K562 (cell line): ENCODE results near the gene HBB. TPM values are rescaled to one million over a fixed set of nuclear protein-coding genes. Genes with fewer than 3 reads are reported as not detected.

Experiments
- ATAC-seq: fragments of 200-7000 bp; cut with Tn5 transposase; 3 replicates; pipeline ENCODE4 v1.9.1; 2020; ENCODE audit warnings: moderate library complexity
- BruUV-seq: library from RNA; stranded (reverse); fragments of 400-500 nt; replicated peaks from 2 replicates; lab custom pipeline; 2021; lab: Mats Ljungman, UMichigan
- CTCF ChIA-PET: fragments of 300-600 bp; formaldehyde crosslinking; extraction: SDS; loops from one replicate; lab custom pipeline; 2021; ENCODE audit warnings: low intra/inter-chr PET ratio; lab: Yijun Ruan, JAX
- POLR2A ChIA-PET: fragments of 300-600, 350-650 bp; sonication (Branson Sonifier 250); formaldehyde crosslinking; extraction: SDS; loops from one replicate; lab custom pipeline; 2021; ENCODE audit warnings: antibody characterized with exemption, inconsistent platforms; lab: Yijun Ruan, JAX
- DNase-seq, 4 experiments: peaks; one replicate each; pipeline versions ENCODE4 v3.0.0 to v3.0.0-alpha.2; 2011 to 2018; ENCODE audit warnings: low spot score in 3 of 4, mixed read lengths in 3 of 4; ENCODE audit errors: extremely low read depth in 1 of 4
- FAIRE-seq: peaks from 2 replicates; lab custom pipeline; 2011; peaks lifted over from hg19 to GRCh38; lab: Jason Lieb, UNC
- H2AFZ ChIP-seq: 2 replicates; pipeline ENCODE4 v1.6.0; 2011; ENCODE audit warnings: low read depth, low read length, control low read depth, inconsistent platforms
- H3K27ac ChIP-seq: fragments of 200-600 bp; 3 replicates; pipeline ENCODE4 v1.8.0; 2011; ENCODE audit warnings: low read depth, mild to moderate bottlenecking, control low read depth, inconsistent platforms, low read length, moderate library complexity, mixed read lengths; ENCODE audit errors: extremely low read depth
- H3K27me3 ChIP-seq, 2 experiments: fragments of 300-600 bp in 1 of 2; 2 replicates in 1 of 2; 3 replicates in 1 of 2; pipeline versions ENCODE4 v1.6.0 to v1.8.0; 2011; ENCODE audit warnings: inconsistent platforms in 2 of 2, low read length in 2 of 2, mild to moderate bottlenecking in 1 of 2, mixed read lengths in 1 of 2, moderate library complexity in 1 of 2; ENCODE audit not compliant: control insufficient read depth in 2 of 2, insufficient read depth in 2 of 2
- H3K36me3 ChIP-seq: fragments of 300-600 bp; 3 replicates; pipeline ENCODE4 v1.8.0; 2011; ENCODE audit warnings: mild to moderate bottlenecking, low read length, inconsistent platforms; ENCODE audit not compliant: control insufficient read depth, insufficient read depth
- H3K4me1 ChIP-seq, 2 experiments: fragments of 200-600 bp in 1 of 2; replicated peaks in 1 of 2; 2 replicates in 1 of 2; 3 replicates in 1 of 2; pipeline versions ENCODE4 v1.5.1 to v1.8.0; 2011; ENCODE audit warnings: inconsistent platforms in 2 of 2, low read length in 2 of 2, mild to moderate bottlenecking in 1 of 2, mixed read lengths in 1 of 2, moderate library complexity in 1 of 2; ENCODE audit not compliant: control insufficient read depth in 2 of 2, insufficient read depth in 2 of 2
- H3K4me2 ChIP-seq: 2 replicates; pipeline ENCODE4 v1.6.1; 2011; ENCODE audit warnings: low read length, control low read depth, inconsistent platforms, mixed read lengths; ENCODE audit not compliant: insufficient read depth
- H3K4me3 ChIP-seq: fragments of 200-600 bp; sonication (generic), shearing (Covaris generic); 2 replicates; pipeline ENCODE4 v1.5.1; 2016; ENCODE audit warnings: control low read depth, inconsistent platforms
- H3K79me2 ChIP-seq: fragments of 200-600 bp; 3 replicates; pipeline ENCODE4 v1.8.0; 2011; ENCODE audit warnings: low read length, inconsistent platforms; ENCODE audit not compliant: control insufficient read depth, insufficient read depth
- H3K9ac ChIP-seq, 2 experiments: 2 replicates each; pipeline versions ENCODE4 v1.6.0 to v1.6.1; 2011; ENCODE audit warnings: low read depth in 2 of 2, low read length in 2 of 2, control low read depth in 1 of 2, inconsistent platforms in 1 of 2, mild to moderate bottlenecking in 1 of 2, mixed read lengths in 1 of 2; ENCODE audit not compliant: insufficient read depth in 1 of 2
- H3K9me1 ChIP-seq: one replicate; pipeline ENCODE4 v1.6.0; 2011; ENCODE audit warnings: inconsistent platforms, mild to moderate bottlenecking, low read length, moderate library complexity; ENCODE audit not compliant: control insufficient read depth, insufficient read depth
- H3K9me3 ChIP-seq: replicated peaks from 2 replicates; pipeline ENCODE4 v1.5.1; 2011; ENCODE audit warnings: low read depth, low read length, inconsistent platforms; ENCODE audit not compliant: control insufficient read depth, insufficient read depth
- H4K20me1 ChIP-seq: replicated peaks from 2 replicates; pipeline ENCODE4 v1.6.1; 2011; ENCODE audit warnings: low read length, inconsistent platforms, mixed read lengths; ENCODE audit not compliant: control insufficient read depth, insufficient read depth
- MYNN ChIP-seq, 2 experiments: sonication (generic); formaldehyde crosslinking in 1 of 2; IDR thresholded peaks; 2 replicates each; pipeline versions ENCODE4 v1.5.0 to v1.6.1; 2016 to 2020; ENCODE audit warnings: antibody characterized with exemption in 1 of 2, missing genetic modification reagents in 1 of 2
- POLR2H ChIP-seq: IDR thresholded peaks from 2 replicates; pipeline ENCODE4 v1.6.1; 2016; ENCODE audit warnings: missing genetic modification characterization, low read depth, mild to moderate bottlenecking, control low read depth, missing compliant biosample characterization, moderate library complexity
- ZBTB40 ChIP-seq, 2 experiments: fragments of 450-650 bp in 1 of 2; sonication (generic) in 1 of 2; formaldehyde crosslinking in 1 of 2; IDR thresholded peaks; 2 replicates each; pipeline versions ENCODE4 v1.7.1 to v1.9.0; 2016 to 2022; ENCODE audit warnings: inconsistent platforms in 1 of 2, mild to moderate bottlenecking in 1 of 2, missing genetic modification reagents in 1 of 2
- WGBS: fragments of 100-300 bp; shearing (Covaris generic); methylation state at CpG from one replicate; pipeline ENCODE4 v1.1.6; 2016; ENCODE audit warnings: low coverage, mixed read lengths; ENCODE audit not compliant: insufficient coverage; ENCODE audit errors: missing lambda C conversion rate; 5-methylcytosine and 5-hydroxymethylcytosine counted together
- in situ Hi-C: fragments of 300-500 bp; cut with MboI; formaldehyde crosslinking; loops from 4 replicates; pipeline ENCODE4 v1.15.0; 2018; ENCODE audit warnings: inconsistent platforms, mixed read lengths
- intact Hi-C: fragments of 100-400 bp; cut with micrococcal nuclease; formaldehyde crosslinking; loops from 2 replicates; pipeline ENCODE4 v1.14.2; 2022
- polyA plus RNA-seq, 8 experiments: library from polyadenylated mRNA; depleted of rRNA in 4 of 8; stranded (reverse) in 5 of 8; unstranded in 3 of 8; fragments of >200 nt; fragmentation: Nextera tagmentation in 2 of 8; fragmentation: Illumina TruSeq in 1 of 8; extraction: Ambion mirVana in 2 of 8; extraction: Trizol in 1 of 8; gene quantifications; 2 replicates each; pipeline versions ENCODE4 v1.2.1 to v1.2.3, GENCODE V29; 2011 to 2014; ENCODE audit warnings: inconsistent platforms in 1 of 8, missing spikeins in 1 of 8
- total RNA-seq, 7 experiments: library from RNA; depleted of rRNA in 6 of 7; stranded (reverse); fragments of >200 nt in 6 of 7; fragmentation: Illumina TruSeq in 2 of 7; extraction: Trizol in 2 of 7; gene quantifications; 2 replicates each; pipeline versions ENCODE4 v1.2.1 to v1.2.3, GENCODE V29; 2011 to 2021; ENCODE audit warnings: low replicate concordance in 1 of 7

Gene HBB
- total and polyA plus RNA-seq, 9 of the 15 experiments (the other 6 are each of a cell fraction or from before 2014, with no cell fraction given): 0.33 to 3.4 (median 1.2) TPM; not detected in 2

- ChIA-PET CTCF (no interaction called here), POLR2A (interaction anchor here (3.2 to 3.7 kb wide), 2 partner anchors 10 to 13 kb away, joined by 17 to 31 read pairs; partner anchors contain the start of gene HBE1)
- 16% methylated on average over 2 of the region's 2 CpGs for WGBS
- DNase-seq (no peak), ATAC-seq (no peak), FAIRE-seq (no peak)
- peaks cover 17% of the 10 kb centered on the region for H3K36me3 ChIP-seq
- peaks cover 25 to 40% of the 10 kb centered on the region in 2 experiments for H3K4me1 ChIP-seq
- H3K9me1 ChIP-seq: no peaks in the 10 kb centered on the region
- no peaks in the 10 kb centered on the region for H3K9me3 ChIP-seq
- H3K27me3 ChIP-seq: no peaks in the 10 kb centered on the region
- H3K9ac ChIP-seq: no peak overlapping the region
- no TSS peak for BruUV-seq
- intact Hi-C loops: no loop called here
- in situ Hi-C loops: no loop called here
- TF ChIP-seq ZBTB40 (IDR thresholded peaks at IDR 0.05) (peak; percentile 65; the same call in 1 of the 2 replicates), ZBTB40 (CRISPR knock-in tag; IDR thresholded peaks at IDR 0.05) (no peak), POLR2H (0 out of 2 replicates have a peak, but pooled peaks have one; percentile 29), MYNN (IDR thresholded peaks at IDR 0.05) (no peak), MYNN (CRISPR knock-in tag; IDR thresholded peaks at IDR 0.05) (no peak)
- H3K4me3 ChIP-seq: no peak overlapping the region
- peaks cover 43% of the 10 kb centered on the region for H3K79me2 ChIP-seq
- no peak overlapping the region for H3K4me2 ChIP-seq
- H3K27ac ChIP-seq: peak overlapping the region; percentile 6; the same call in 1 of the 3 replicates
- peaks cover 4% of the 10 kb centered on the region; the same call in 1 of the 2 replicates for H4K20me1 ChIP-seq
- no peak overlapping the region for H2AFZ ChIP-seq
Observed at GRCh38 chr11:5257296-5257695, 30.4 kb upstream of the HBB start.
